Activated effector memory CD4-positive, alpha-beta T cell treated with anti-CD3 and anti-CD28 coated beads, Interleukin-2, amount 50 U/mL, for 16 hours (primary cell): ENCODE data around the gene AMPD1.

Source experiments
- DNase-seq: peaks from one replicate; pipeline ENCODE4 v3.0.0-alpha.2; 2020

Gene AMPD1

GRCh38 chr1:114696810-114697209 lies 1.5 kb upstream of the AMPD1 start:
- no peak for DNase-seq

GRCh38 chr1:114694540-114695310 lies 621 bp downstream of the AMPD1 start:
- DNase-seq, result no peak

DNA sequence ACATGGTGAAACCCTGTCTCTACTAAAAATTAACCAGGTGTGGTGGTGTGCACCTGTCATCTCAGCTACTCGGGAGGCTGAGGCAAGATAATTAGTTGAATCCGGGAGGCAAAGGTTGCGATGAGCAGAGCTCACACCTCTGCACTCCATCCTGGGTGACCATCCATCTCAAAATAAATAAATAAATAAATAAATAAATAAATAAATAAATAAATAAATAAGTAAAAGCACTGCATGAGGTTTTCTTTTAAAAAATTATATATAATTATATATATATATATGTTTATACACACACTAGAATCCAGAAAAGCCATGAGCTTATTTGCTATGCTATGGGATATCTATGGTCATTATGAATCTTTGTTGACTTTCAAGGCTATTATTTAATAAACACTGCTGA lies 2.4 kb downstream of the AMPD1 start:
- no peak for DNase-seq

DNA sequence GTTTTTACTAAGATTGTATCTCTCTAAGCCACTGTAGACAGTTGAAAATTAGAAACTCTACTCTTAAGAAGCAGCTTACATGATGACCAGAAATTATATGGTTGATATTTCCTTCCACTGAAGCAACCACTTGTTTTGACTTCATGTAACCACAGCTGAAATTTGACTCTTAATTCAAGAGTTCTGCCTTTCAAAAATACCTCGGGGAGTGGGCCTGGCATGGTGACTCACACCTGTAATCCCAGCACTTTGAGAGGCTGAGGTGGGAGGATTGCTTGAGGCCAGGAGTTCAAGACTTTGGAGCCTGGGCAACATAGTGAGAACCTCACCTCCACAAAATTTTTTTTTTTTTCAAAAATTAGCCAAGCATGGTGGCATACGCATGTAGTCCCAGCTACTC lies 4.3 kb downstream of the AMPD1 start:
- no peak for DNase-seq

GRCh38 chr1:114690148-114690547 lies 5.2 kb downstream of the AMPD1 start:
- no peak for DNase-seq

GRCh38 chr1:114688526-114688925 lies 6.8 kb downstream of the AMPD1 start:
- DNase-seq, result no peak

DNA sequence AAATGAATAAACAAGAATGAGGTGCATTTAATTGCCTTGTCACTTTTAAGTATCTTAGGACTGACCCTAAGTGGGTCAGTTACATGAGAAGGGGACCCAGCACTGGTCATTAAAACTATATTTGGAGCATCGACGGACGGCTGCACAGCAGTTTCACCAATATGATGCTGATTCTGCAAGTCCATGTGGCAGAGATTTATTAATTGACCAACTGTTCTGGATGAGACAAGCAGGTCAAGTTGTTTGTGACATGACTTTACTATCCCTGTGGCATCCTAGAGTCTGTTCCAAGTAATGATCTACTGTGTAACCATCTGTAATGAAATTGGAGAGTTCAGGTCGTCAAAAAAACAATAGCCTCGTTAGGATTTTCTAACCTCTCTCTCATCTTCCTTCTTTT lies 9.5 kb downstream of the AMPD1 start:
- no peak for DNase-seq

- DNase-seq, result no peak
These were observed 17.7 kb downstream of the AMPD1 start for GRCh38 chr1:114677691-114678090.

DNA sequence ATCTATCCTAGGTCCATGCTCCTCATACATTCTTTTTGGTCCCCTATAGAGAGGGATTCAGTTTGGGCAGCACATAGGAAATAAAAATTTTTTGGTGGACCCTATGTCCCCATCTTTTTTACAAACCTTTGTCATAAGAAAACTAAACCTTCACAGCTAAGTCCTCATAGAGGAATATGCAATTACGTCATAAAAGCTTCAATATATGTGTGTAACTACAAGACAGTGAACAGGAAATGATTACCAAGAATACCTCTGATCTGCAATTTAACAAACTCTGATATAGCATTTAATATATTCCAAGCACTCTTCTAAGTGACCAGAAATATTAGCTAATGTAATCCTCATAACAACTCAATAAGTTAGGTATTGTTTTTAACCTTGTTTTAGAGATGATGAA lies 19.2 kb downstream of the AMPD1 start:
- DNase-seq, result no peak

- DNase-seq, result no peak
These were observed 23.4 kb downstream of the AMPD1 start for GRCh38 chr1:114671939-114672275.

GRCh38 chr1:114671011-114671938 lies 24.1 kb downstream of the AMPD1 start:
- no peak for DNase-seq

GRCh38 chr1:114670083-114671010 lies 25.0 kb downstream of the AMPD1 start:
- DNase-seq, result peak; percentile 94

GRCh38 chr1:114669562-114670082 lies 25.7 kb downstream of the AMPD1 start, which contains the start of gene DENND2C:
Gene DENND2C, minus strand, starts transcription at chr1:114670049. Its CDS starts 44,065 bp downstream, at chr1:114625984.
- DNase-seq, result no peak

- DNase-seq, result no peak
These were observed 26.4 kb downstream of the AMPD1 start for GRCh38 chr1:114668784-114669561.

DNA sequence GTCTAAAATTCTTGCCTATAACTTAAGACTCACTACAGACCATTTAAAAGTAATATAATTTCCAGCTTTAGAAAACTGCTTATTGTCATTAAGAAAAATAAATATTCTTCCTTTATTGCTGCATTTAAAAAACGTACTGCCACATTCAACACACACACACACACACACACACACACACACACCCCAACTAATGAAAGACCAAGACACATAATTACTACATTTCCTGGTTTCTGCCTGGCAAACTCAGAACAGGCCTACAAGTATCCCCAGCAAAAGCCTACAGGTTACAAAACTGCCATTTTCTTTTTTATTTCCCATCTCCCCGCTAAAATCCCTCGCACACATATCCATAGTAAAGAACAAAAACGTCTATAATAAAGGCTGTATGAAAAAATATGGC lies 27.0 kb downstream of the AMPD1 start:
- no peak for DNase-seq

DNA sequence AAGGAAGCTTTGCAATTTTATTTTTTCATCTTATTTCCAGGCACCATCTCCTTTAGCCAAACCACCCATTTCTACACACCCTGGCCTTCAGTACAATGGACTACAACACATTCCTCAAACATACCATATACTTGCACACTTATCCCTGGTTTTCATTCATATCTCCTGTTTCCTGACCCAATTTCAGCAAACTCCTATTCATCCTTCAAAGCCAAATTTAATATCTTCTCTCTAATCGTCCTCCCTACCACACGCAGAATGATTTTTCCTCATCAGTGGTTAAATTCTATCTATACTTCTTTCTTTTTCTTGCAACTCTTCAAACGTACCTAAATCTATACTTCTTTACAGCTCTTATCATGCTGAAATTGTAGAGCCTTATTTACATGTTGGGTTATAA lies 28.4 kb downstream of the AMPD1 start:
- DNase-seq, result no peak

DNA sequence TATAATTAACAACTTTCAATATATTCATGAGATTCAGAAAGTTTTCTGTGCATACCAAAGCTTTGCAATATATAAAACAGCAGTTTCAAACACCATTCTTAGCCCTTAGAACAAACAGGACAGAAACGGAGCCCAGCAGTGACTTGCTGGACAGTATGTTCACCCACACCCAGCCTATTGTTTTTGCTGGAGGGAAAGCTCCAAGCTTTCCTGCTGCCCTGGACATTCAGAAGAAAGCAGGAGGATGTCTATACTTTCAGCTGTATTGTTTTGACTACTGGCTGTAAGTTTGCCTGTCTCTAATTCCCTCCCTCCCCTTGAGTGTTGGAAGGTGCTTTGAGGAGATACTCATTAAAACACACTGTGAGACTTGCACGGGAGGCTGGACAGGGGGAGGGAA lies 35.1 kb downstream of the AMPD1 start:
- DNase-seq, result no peak

- no peak for DNase-seq
These were observed 43.5 kb downstream of the AMPD1 start for GRCh38 chr1:114651893-114652292.

DNA sequence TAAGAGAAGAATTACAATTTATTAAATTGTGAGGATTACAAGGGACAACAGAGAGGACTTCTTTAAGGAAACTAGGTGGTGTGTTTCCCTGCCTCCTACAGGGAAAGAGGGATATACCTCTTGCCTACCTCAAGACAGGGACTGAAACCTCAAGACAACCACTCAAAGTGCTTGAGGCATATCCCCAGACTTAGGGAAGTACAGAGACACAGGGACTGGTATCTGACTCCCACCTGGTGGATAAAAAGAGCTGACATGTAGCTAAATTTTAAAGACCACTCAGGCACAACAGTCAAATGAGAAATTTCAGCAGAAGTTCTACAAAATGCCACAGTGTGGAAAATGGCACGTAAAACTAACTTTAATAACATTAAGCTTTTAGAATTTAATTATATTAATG lies 46.8 kb downstream of the AMPD1 start:
- DNase-seq, result no peak

GRCh38 chr1:114641377-114641776 lies 54.0 kb downstream of the AMPD1 start:
- DNase-seq, result no peak

DNA sequence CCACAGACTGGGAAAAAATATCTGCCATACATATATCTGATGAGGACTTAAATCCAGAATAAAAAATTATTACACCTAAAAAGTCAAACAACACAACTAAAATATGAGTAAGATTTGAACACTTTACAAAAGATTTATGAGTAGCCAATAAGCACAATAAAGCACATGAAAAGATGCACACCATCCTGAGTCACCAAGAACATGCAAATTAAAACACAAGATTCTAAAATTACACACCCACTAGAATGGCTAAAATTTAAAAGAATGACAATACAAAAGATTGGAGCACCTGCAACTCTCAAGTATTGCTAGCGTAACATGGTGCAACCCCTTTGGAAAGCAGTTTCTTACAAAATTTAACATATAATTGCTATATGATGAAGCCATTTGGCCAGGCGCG lies 56.4 kb downstream of the AMPD1 start:
- DNase-seq, result no peak

GRCh38 chr1:114632427-114632826 lies 62.9 kb downstream of the AMPD1 start:
- no peak for DNase-seq
